ENCODE results near the gene CT55. TPM values are rescaled to one million over a fixed set of nuclear protein-coding genes. Genes with fewer than 3 reads are reported as not detected.
"Not testable (repeated sequence)": the region's sequence is repeated elsewhere in the genome, so short reads cannot be mapped to it uniquely, and the experiment has no call there.

Gene CT55
- total RNA-seq = not detected

GRCh38 chrX:135170877-135171519 is at the start of gene CT55:
CT55 (minus strand) TSS chrX:135171398; CDS start chrX:135171171, 227 bp downstream.
- intact Hi-C loops (cut with DNase I) = no loop called here
- no peaks in the 10 kb centered on the region for H3K9me3 ChIP-seq
- H3K4me1 ChIP-seq = no peaks in the 10 kb centered on the region
- no peaks in the 10 kb centered on the region for H3K27me3 ChIP-seq
- H3K27ac ChIP-seq = no peak within 1 kb of the TSS
- no peaks in the 10 kb centered on the region for H3K36me3 ChIP-seq
- H3K4me3 ChIP-seq = no peak within 1 kb of the TSS
- no peak for TF ChIP-seq CTCF (IDR thresholded peaks at IDR 0.05)
- no peak for TF ChIP-seq POLR2A (IDR thresholded peaks at IDR 0.05)
- TF ChIP-seq POLR2AphosphoS5 (IDR thresholded peaks at IDR 0.05; ENCODE audit: insufficient read depth in 1 of 2, low read depth in 1 of 2) = no peak
- DNase-seq (ENCODE audit: extremely low spot score in 2 of 2) = no peak

GRCh38 chrX:135213200-135213844 is 42.1 kb upstream of the CT55 start:
- no peaks in the 10 kb centered on the region for H3K4me1 ChIP-seq
- no peaks in the 10 kb centered on the region for H3K27me3 ChIP-seq
- no peaks in the 10 kb centered on the region for H3K36me3 ChIP-seq
- no peaks in the 10 kb centered on the region for H3K9me3 ChIP-seq
- TF ChIP-seq POLR2A (IDR thresholded peaks at IDR 0.05) (no peak), CTCF (IDR thresholded peaks at IDR 0.05) (no peak), POLR2AphosphoS5 (IDR thresholded peaks at IDR 0.05; ENCODE audit: insufficient read depth in 1 of 2, low read depth in 1 of 2) (no peak)
- intact Hi-C loops (cut with DNase I) = no loop called here
- H3K4me3 ChIP-seq = no peak overlapping the region
- H3K27ac ChIP-seq = no peak overlapping the region
- no peak for DNase-seq (ENCODE audit: extremely low spot score in 2 of 2)

- H3K9me3 ChIP-seq; H3K27me3 ChIP-seq; DNase-seq (ENCODE audit: extremely low spot score in 2 of 2); H3K4me1 ChIP-seq; H3K36me3 ChIP-seq; H3K27ac ChIP-seq; intact Hi-C loops (cut with DNase I); H3K4me3 ChIP-seq: not testable (repeated sequence)
These were observed 35.2 kb upstream of the CT55 start for GRCh38 chrX:135206427-135206826.

GRCh38 chrX:135200297-135200696 is 29.1 kb upstream of the CT55 start:
- Histone ChIP-seq H3K4me1 (no peaks in the 10 kb centered on the region), H3K27ac (no peak overlapping the region), H3K36me3 (no peaks in the 10 kb centered on the region), H3K4me3 (no peak overlapping the region), H3K9me3 (no peaks in the 10 kb centered on the region), H3K27me3 (no peaks in the 10 kb centered on the region)
- no peak for DNase-seq (ENCODE audit: extremely low spot score in 2 of 2)
- intact Hi-C loops (cut with DNase I) = no loop called here
- TF ChIP-seq CTCF (IDR thresholded peaks at IDR 0.05) (no peak), POLR2AphosphoS5 (IDR thresholded peaks at IDR 0.05; ENCODE audit: insufficient read depth in 1 of 2, low read depth in 1 of 2) (no peak), POLR2A (IDR thresholded peaks at IDR 0.05) (no peak)

GRCh38 chrX:135194684-135195083 is 23.5 kb upstream of the CT55 start:
- Histone ChIP-seq H3K36me3 (no peaks in the 10 kb centered on the region), H3K4me3 (no peak overlapping the region), H3K4me1 (no peaks in the 10 kb centered on the region), H3K27ac (no peak overlapping the region), H3K9me3 (no peaks in the 10 kb centered on the region), H3K27me3 (no peaks in the 10 kb centered on the region)
- no peak for DNase-seq (ENCODE audit: extremely low spot score in 2 of 2)
- intact Hi-C loops (cut with DNase I) = no loop called here
- TF ChIP-seq CTCF (IDR thresholded peaks at IDR 0.05) = no peak
- TF ChIP-seq POLR2AphosphoS5 (IDR thresholded peaks at IDR 0.05; ENCODE audit: insufficient read depth in 1 of 2, low read depth in 1 of 2) = no peak
- TF ChIP-seq POLR2A (IDR thresholded peaks at IDR 0.05) = no peak

Measured in vagina (tissue), 2 donors.